GM23338 (cell line): ENCODE results near the gene ODAD2. TPM values are rescaled to one million over a fixed set of nuclear protein-coding genes. Genes with fewer than 3 reads are reported as not detected.

Experiments used
- ATAC-seq: fragments of 200-7000 bp; cut with Tn5 transposase; 3 replicates; pipeline ENCODE4 v1.9.1; 2020
- DNase-seq: peaks from one replicate; pipeline ENCODE4 v3.0.0-alpha.2; 2015; ENCODE audit warnings: low spot score
- H2AFZ ChIP-seq: fragments of 200-600 bp; sonication (generic); 2 replicates; pipeline ENCODE4 v1.8.0; 2016; ENCODE audit warnings: antibody characterized with exemption, mild to moderate bottlenecking, moderate library complexity
- H3F3A ChIP-seq: fragments of 200-600 bp; sonication (generic); replicated peaks from 2 replicates; pipeline ENCODE4 v1.8.0; 2017; ENCODE audit warnings: antibody characterized with exemption, mixed run types, low read depth
- H3K27ac ChIP-seq: fragments of 200-600 bp; sonication (generic); 2 replicates; pipeline ENCODE4 v1.6.1; 2016; ENCODE audit warnings: low read depth
- H3K27me3 ChIP-seq: fragments of 200-600 bp; sonication (generic); 2 replicates; pipeline ENCODE4 v1.8.0; 2016; ENCODE audit warnings: mild to moderate bottlenecking, mixed run types, moderate library complexity; ENCODE audit not compliant: insufficient read depth
- H3K36me3 ChIP-seq: fragments of 200-600 bp; sonication (generic); 2 replicates; pipeline ENCODE4 v1.8.0; 2016; ENCODE audit warnings: mild to moderate bottlenecking; ENCODE audit not compliant: insufficient read depth
- H3K4me1 ChIP-seq: fragments of 200-600 bp; sonication (generic); 2 replicates; pipeline ENCODE4 v1.8.0; 2016; ENCODE audit warnings: mild to moderate bottlenecking, moderate library complexity; ENCODE audit not compliant: insufficient read depth
- H3K4me2 ChIP-seq: fragments of 200-600 bp; sonication (generic); 2 replicates; pipeline ENCODE4 v1.7.1; 2017; ENCODE audit warnings: mixed run types
- H3K4me3 ChIP-seq: fragments of 200-600 bp; sonication (generic); 2 replicates; pipeline ENCODE4 v1.6.1; 2016; ENCODE audit warnings: mixed run types
- H3K79me2 ChIP-seq: fragments of 200-600 bp; sonication (generic); replicated peaks from 2 replicates; pipeline ENCODE4 v1.8.0; 2017; ENCODE audit warnings: mild to moderate bottlenecking; ENCODE audit not compliant: insufficient read depth
- H3K9me2 ChIP-seq: fragments of 200-600 bp; sonication (generic); 2 replicates; pipeline ENCODE4 v1.8.0; 2017; ENCODE audit not compliant: insufficient read depth
- H4K20me1 ChIP-seq: fragments of 200-600 bp; sonication (generic); replicated peaks from 2 replicates; pipeline ENCODE4 v1.8.0; 2017; ENCODE audit warnings: mild to moderate bottlenecking; ENCODE audit not compliant: insufficient read depth
- H3K27ac Mint-ChIP-seq: 2 replicates; pipeline ENCODE4 v1.8.0; 2020; ENCODE audit warnings: inconsistent platforms, mild to moderate bottlenecking, moderate library complexity, mixed read lengths
- H3K27me3 Mint-ChIP-seq: 3 replicates; pipeline ENCODE4 v1.8.0; 2022; ENCODE audit warnings: low read depth, mild to moderate bottlenecking, moderate library complexity, mixed read lengths, inconsistent platforms; ENCODE audit not compliant: insufficient read depth, poor library complexity
- H3K36me3 Mint-ChIP-seq: 3 replicates; pipeline ENCODE4 v1.8.0; 2021; ENCODE audit warnings: low read depth, mild to moderate bottlenecking, inconsistent platforms, moderate library complexity, mixed read lengths
- H3K4me1 Mint-ChIP-seq: 3 replicates; pipeline ENCODE4 v1.8.0; 2020; ENCODE audit warnings: mild to moderate bottlenecking, inconsistent platforms, mixed read lengths
- H3K4me3 Mint-ChIP-seq: 3 replicates; pipeline ENCODE4 v1.8.0; 2021; ENCODE audit warnings: moderate library complexity, mild to moderate bottlenecking, inconsistent platforms, mixed read lengths
- H3K9me3 Mint-ChIP-seq: 3 replicates; pipeline ENCODE4 v1.8.0; 2020; ENCODE audit warnings: moderate library complexity, mild to moderate bottlenecking, inconsistent platforms, mixed read lengths
- EZH2 ChIP-seq: fragments of 200-600 bp; sonication (generic); IDR thresholded peaks from one replicate; pipeline ENCODE4 v1.8.0; 2017; ENCODE audit warnings: antibody characterized with exemption, mild to moderate bottlenecking, low read depth; ENCODE audit not compliant: unreplicated experiment
- EZH2phosphoT487 ChIP-seq: fragments of 200-600 bp; sonication (generic); IDR thresholded peaks from one replicate; pipeline ENCODE4 v1.8.1; 2018; ENCODE audit warnings: antibody characterized with exemption; ENCODE audit not compliant: unreplicated experiment
- JUNB ChIP-seq: IDR thresholded peaks from one replicate; pipeline ENCODE4 v1.6.1; 2016; ENCODE audit warnings: antibody characterized with exemption; ENCODE audit not compliant: unreplicated experiment
- NANOG ChIP-seq: IDR thresholded peaks from 2 replicates; pipeline ENCODE4 v1.6.1; 2016; ENCODE audit warnings: antibody characterized with exemption, borderline replicate concordance
- POLR2AphosphoS5 ChIP-seq: IDR thresholded peaks from 2 replicates; pipeline ENCODE4 v1.6.1; 2016; ENCODE audit warnings: antibody characterized with exemption, low read depth
- polyA plus RNA-seq: library from polyadenylated mRNA; unstranded; fragments of >200 nt; fragmentation: Nextera tagmentation; extraction: Ambion mirVana; gene quantifications from 2 replicates; pipeline ENCODE4 v1.2.1, GENCODE V29; 2016
- total RNA-seq: library from RNA; depleted of rRNA; stranded (reverse); fragments of >200 nt; shearing (Covaris generic); gene quantifications from 2 replicates; pipeline ENCODE4 v1.2.3, GENCODE V29; 2014
- TF ChIP-seq, protein P1 (sequence below): IDR thresholded peaks from one replicate; pipeline ENCODE4 v1.6.1; 2018; ENCODE audit warnings: antibody characterized with exemption; ENCODE audit not compliant: unreplicated experiment
- TF ChIP-seq, protein P2 (sequence below), 2 experiments: fragments of 200-600 bp in 1 of 2; sonication (generic) in 1 of 2; conservative IDR thresholded peaks; 2 replicates each; pipeline versions ENCODE4 v1.5.1 to v1.6.1; 2016 to 2017; ENCODE audit warnings: antibody characterized with exemption in 2 of 2, low read depth in 2 of 2, mild to moderate bottlenecking in 2 of 2, moderate library complexity in 1 of 2
- TF ChIP-seq, protein P3 (sequence below): fragments of 250-450 bp; sonication (Bioruptor Pico); IDR thresholded peaks from 2 replicates; pipeline ENCODE4 v1.5.0; 2020; ENCODE audit warnings: mild to moderate bottlenecking, moderate library complexity

The ODAD2 gene
- total and polyA plus RNA-seq, 2 experiments from 2014 or later, result 2.1 to 3.4 TPM

DNA sequence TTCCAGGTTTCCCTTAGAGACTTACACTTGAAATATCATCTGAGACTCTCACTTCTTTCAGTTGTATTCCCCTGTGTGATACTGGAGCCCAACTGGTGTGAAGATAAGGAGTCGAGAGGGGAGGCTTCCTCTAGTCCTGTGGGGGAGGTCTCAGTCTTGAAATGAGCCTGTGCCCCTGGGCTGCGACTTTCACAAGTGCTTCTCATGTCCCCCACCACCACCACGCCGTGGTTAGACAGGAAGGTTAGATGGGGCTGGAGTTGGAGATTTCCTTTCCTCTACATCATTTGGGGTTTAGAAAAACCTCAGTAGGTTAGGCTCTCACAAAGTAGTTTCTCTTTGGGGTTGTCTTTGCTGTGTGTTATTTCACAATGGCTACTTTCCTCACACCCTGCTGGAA, 227.6 kb downstream of the ODAD2 start (continued):
- TF ChIP-seq JUNB (no peak), NANOG (no peak), POLR2AphosphoS5 (no peak)
- TF ChIP-seq, protein P1, sequence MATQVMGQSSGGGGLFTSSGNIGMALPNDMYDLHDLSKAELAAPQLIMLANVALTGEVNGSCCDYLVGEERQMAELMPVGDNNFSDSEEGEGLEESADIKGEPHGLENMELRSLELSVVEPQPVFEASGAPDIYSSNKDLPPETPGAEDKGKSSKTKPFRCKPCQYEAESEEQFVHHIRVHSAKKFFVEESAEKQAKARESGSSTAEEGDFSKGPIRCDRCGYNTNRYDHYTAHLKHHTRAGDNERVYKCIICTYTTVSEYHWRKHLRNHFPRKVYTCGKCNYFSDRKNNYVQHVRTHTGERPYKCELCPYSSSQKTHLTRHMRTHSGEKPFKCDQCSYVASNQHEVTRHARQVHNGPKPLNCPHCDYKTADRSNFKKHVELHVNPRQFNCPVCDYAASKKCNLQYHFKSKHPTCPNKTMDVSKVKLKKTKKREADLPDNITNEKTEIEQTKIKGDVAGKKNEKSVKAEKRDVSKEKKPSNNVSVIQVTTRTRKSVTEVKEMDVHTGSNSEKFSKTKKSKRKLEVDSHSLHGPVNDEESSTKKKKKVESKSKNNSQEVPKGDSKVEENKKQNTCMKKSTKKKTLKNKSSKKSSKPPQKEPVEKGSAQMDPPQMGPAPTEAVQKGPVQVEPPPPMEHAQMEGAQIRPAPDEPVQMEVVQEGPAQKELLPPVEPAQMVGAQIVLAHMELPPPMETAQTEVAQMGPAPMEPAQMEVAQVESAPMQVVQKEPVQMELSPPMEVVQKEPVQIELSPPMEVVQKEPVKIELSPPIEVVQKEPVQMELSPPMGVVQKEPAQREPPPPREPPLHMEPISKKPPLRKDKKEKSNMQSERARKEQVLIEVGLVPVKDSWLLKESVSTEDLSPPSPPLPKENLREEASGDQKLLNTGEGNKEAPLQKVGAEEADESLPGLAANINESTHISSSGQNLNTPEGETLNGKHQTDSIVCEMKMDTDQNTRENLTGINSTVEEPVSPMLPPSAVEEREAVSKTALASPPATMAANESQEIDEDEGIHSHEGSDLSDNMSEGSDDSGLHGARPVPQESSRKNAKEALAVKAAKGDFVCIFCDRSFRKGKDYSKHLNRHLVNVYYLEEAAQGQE, result no peak

DNA sequence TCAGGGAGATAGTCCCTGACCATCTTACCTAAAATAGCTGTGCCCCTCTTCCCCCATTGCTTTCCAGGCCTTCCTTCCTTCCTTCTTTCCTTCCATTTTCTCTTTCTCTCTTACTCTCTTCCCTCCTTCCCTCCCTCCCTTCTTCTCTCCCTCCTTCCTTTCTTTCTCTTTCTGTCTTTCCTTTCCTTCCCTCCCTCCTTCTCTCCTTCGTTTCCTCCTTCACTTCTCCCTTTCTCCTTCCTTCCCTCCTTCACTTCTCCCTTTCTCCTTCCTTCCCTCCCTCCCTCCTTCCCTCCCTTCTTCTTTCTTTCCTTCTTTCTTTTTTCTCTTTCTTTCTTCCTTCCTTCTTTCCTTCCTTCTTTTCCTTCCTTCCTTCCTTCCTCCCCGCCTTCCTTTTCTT, 228.7 kb downstream of the ODAD2 start:
- no peak overlapping the region for H3K4me3 Mint-ChIP-seq
- H3K27me3 ChIP-seq, result no peaks in the 10 kb centered on the region
- no peaks in the 10 kb centered on the region; the same call in 1 of the 3 replicates for H3K9me3 Mint-ChIP-seq
- no peaks in the 10 kb centered on the region for H3K36me3 ChIP-seq
- no peak overlapping the region for H3K4me2 ChIP-seq
- ATAC-seq, result no peak
- no peak for DNase-seq
- no peaks in the 10 kb centered on the region for H3K36me3 Mint-ChIP-seq
- no peaks in the 10 kb centered on the region for H3K79me2 ChIP-seq
- H3K27ac Mint-ChIP-seq, result no peak overlapping the region
- H3K4me1 ChIP-seq, result peaks cover 17% of the 10 kb centered on the region
- no peak overlapping the region for H2AFZ ChIP-seq
- peaks cover 3% of the 10 kb centered on the region; the same call in 1 of the 2 replicates for H3K9me2 ChIP-seq
- H3K27ac ChIP-seq, result no peak overlapping the region
- H3F3A ChIP-seq, result no peaks in the 10 kb centered on the region
- peaks cover 13% of the 10 kb centered on the region for H3K4me1 Mint-ChIP-seq
- H4K20me1 ChIP-seq, result no peaks in the 10 kb centered on the region
- no peaks in the 10 kb centered on the region for H3K27me3 Mint-ChIP-seq
- no peak overlapping the region for H3K4me3 ChIP-seq
- TF ChIP-seq, protein P1, result no peak
- TF ChIP-seq EZH2phosphoT487 (no peak), POLR2AphosphoS5 (no peak), JUNB (no peak), EZH2 (no peak)
- TF ChIP-seq, protein P2, sequence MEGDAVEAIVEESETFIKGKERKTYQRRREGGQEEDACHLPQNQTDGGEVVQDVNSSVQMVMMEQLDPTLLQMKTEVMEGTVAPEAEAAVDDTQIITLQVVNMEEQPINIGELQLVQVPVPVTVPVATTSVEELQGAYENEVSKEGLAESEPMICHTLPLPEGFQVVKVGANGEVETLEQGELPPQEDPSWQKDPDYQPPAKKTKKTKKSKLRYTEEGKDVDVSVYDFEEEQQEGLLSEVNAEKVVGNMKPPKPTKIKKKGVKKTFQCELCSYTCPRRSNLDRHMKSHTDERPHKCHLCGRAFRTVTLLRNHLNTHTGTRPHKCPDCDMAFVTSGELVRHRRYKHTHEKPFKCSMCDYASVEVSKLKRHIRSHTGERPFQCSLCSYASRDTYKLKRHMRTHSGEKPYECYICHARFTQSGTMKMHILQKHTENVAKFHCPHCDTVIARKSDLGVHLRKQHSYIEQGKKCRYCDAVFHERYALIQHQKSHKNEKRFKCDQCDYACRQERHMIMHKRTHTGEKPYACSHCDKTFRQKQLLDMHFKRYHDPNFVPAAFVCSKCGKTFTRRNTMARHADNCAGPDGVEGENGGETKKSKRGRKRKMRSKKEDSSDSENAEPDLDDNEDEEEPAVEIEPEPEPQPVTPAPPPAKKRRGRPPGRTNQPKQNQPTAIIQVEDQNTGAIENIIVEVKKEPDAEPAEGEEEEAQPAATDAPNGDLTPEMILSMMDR (conservative IDR thresholded peaks at IDR 0.05; ENCODE audit: low read depth in 2 of 2), result no peak
- TF ChIP-seq, protein P3, sequence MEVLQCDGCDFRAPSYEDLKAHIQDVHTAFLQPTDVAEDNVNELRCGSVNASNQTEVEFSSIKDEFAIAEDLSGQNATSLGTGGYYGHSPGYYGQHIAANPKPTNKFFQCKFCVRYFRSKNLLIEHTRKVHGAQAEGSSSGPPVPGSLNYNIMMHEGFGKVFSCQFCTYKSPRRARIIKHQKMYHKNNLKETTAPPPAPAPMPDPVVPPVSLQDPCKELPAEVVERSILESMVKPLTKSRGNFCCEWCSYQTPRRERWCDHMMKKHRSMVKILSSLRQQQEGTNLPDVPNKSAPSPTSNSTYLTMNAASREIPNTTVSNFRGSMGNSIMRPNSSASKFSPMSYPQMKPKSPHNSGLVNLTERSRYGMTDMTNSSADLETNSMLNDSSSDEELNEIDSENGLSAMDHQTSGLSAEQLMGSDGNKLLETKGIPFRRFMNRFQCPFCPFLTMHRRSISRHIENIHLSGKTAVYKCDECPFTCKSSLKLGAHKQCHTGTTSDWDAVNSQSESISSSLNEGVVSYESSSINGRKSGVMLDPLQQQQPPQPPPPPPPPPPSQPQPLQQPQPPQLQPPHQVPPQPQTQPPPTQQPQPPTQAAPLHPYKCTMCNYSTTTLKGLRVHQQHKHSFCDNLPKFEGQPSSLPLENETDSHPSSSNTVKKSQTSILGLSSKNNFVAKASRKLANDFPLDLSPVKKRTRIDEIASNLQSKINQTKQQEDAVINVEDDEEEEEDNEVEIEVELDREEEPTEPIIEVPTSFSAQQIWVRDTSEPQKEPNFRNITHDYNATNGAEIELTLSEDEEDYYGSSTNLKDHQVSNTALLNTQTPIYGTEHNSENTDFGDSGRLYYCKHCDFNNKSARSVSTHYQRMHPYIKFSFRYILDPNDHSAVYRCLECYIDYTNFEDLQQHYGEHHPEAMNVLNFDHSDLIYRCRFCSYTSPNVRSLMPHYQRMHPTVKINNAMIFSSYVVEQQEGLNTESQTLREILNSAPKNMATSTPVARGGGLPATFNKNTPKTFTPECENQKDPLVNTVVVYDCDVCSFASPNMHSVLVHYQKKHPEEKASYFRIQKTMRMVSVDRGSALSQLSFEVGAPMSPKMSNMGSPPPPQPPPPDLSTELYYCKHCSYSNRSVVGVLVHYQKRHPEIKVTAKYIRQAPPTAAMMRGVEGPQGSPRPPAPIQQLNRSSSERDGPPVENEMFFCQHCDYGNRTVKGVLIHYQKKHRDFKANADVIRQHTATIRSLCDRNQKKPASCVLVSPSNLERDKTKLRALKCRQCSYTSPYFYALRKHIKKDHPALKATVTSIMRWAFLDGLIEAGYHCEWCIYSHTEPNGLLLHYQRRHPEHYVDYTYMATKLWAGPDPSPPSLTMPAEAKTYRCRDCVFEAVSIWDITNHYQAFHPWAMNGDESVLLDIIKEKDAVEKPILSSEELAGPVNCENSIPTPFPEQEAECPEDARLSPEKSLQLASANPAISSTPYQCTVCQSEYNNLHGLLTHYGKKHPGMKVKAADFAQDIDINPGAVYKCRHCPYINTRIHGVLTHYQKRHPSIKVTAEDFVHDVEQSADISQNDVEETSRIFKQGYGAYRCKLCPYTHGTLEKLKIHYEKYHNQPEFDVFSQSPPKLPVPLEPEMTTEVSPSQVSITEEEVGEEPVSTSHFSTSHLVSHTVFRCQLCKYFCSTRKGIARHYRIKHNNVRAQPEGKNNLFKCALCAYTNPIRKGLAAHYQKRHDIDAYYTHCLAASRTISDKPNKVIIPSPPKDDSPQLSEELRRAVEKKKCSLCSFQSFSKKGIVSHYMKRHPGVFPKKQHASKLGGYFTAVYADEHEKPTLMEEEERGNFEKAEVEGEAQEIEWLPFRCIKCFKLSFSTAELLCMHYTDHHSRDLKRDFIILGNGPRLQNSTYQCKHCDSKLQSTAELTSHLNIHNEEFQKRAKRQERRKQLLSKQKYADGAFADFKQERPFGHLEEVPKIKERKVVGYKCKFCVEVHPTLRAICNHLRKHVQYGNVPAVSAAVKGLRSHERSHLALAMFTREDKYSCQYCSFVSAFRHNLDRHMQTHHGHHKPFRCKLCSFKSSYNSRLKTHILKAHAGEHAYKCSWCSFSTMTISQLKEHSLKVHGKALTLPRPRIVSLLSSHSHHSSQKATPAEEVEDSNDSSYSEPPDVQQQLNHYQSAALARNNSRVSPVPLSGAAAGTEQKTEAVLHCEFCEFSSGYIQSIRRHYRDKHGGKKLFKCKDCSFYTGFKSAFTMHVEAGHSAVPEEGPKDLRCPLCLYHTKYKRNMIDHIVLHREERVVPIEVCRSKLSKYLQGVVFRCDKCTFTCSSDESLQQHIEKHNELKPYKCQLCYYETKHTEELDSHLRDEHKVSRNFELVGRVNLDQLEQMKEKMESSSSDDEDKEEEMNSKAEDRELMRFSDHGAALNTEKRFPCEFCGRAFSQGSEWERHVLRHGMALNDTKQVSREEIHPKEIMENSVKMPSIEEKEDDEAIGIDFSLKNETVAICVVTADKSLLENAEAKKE (CRISPR knock-in tag), result no peak
